SK-N-SH (cell line): ENCODE measurements around the gene ELK1. TPM values are rescaled to one million over a fixed set of nuclear protein-coding genes. Genes with fewer than 3 reads are reported as not detected.
"Not testable (repeated sequence)": the region's sequence is repeated elsewhere in the genome, so short reads cannot be mapped to it uniquely, and the experiment has no call there.

Experiments
- CTCF ChIA-PET: fragments of 300-600, 350-600 bp; formaldehyde crosslinking; extraction: SDS; loops from one replicate; lab custom pipeline; 2021; lab: Yijun Ruan, JAX
- POLR2A ChIA-PET: fragments of 350-600 bp; sonication (Branson Sonifier 250); formaldehyde crosslinking; extraction: SDS; loops from one replicate; lab custom pipeline; 2020; ENCODE audit warnings: antibody characterized with exemption, inconsistent platforms; lab: Yijun Ruan, JAX
- DNase-seq: peaks from one replicate; pipeline ENCODE4 v3.0.0; 2012
- H2AFZ ChIP-seq: fragments of 200-600 bp; sonication (generic); 2 replicates; pipeline ENCODE4 v1.8.1; 2016; ENCODE audit warnings: antibody characterized with exemption, mild to moderate bottlenecking, low read depth
- H3F3A ChIP-seq: fragments of 200-600 bp; sonication (generic); replicated peaks from 2 replicates; pipeline ENCODE3; 2016; ENCODE audit warnings: antibody characterized with exemption, mild to moderate bottlenecking; ENCODE audit not compliant: insufficient read depth
- H3K27ac ChIP-seq, 2 experiments: fragments of 200-500 bp in 1 of 2; fragments of 200-600 bp in 1 of 2; sonication (Bioruptor generic) in 1 of 2; sonication (generic), shearing (Covaris generic) in 1 of 2; 2 replicates each; pipeline versions ENCODE4 v1.5.1 to v1.6.1; 2014 to 2016; ENCODE audit warnings: low read depth in 2 of 2, inconsistent platforms in 1 of 2, low read length in 1 of 2, mild to moderate bottlenecking in 1 of 2, mixed read lengths in 1 of 2
- H3K27me3 ChIP-seq: fragments of 200-600 bp; sonication (generic), shearing (Covaris generic); 2 replicates; pipeline ENCODE4 v1.6.1; 2016; ENCODE audit warnings: mixed run types; ENCODE audit not compliant: insufficient read depth
- H3K36me3 ChIP-seq, 2 experiments: fragments of 200-500 bp in 1 of 2; fragments of 200-600 bp in 1 of 2; sonication (Bioruptor generic) in 1 of 2; sonication (generic) in 1 of 2; replicated peaks in 1 of 2; 2 replicates each; pipeline versions ENCODE3 to v1.5.1; 2014 to 2016; ENCODE audit warnings: low read length in 1 of 2, mild to moderate bottlenecking in 1 of 2; ENCODE audit not compliant: insufficient read depth in 2 of 2, control insufficient read depth in 1 of 2
- H3K4me1 ChIP-seq, 2 experiments: fragments of 200-500 bp in 1 of 2; fragments of 200-600 bp in 1 of 2; sonication (Bioruptor generic) in 1 of 2; sonication (generic), shearing (Covaris generic) in 1 of 2; 2 replicates each; pipeline versions ENCODE4 v1.5.1 to v1.6.1; 2014 to 2016; ENCODE audit warnings: low read depth in 1 of 2, low read length in 1 of 2, mixed run types in 1 of 2; ENCODE audit not compliant: insufficient read depth in 2 of 2, control insufficient read depth in 1 of 2
- H3K4me2 ChIP-seq: fragments of 200-600 bp; sonication (generic), shearing (Covaris generic); 2 replicates; pipeline ENCODE4 v1.6.1; 2017; ENCODE audit warnings: mixed run types
- H3K4me3 ChIP-seq, 2 experiments: fragments of 200-500 bp in 1 of 2; fragments of 200-600 bp in 1 of 2; sonication (Bioruptor generic) in 1 of 2; sonication (generic), shearing (Covaris generic) in 1 of 2; 2 replicates each; pipeline versions ENCODE4 v1.5.1 to v1.8.1; 2014 to 2016; ENCODE audit warnings: low read depth in 2 of 2, inconsistent platforms in 1 of 2, low read length in 1 of 2, mild to moderate bottlenecking in 1 of 2, mixed read lengths in 1 of 2, moderate library complexity in 1 of 2
- H3K79me2 ChIP-seq: fragments of 200-600 bp; sonication (generic); 2 replicates; pipeline ENCODE4 v1.8.1; 2017; ENCODE audit warnings: mild to moderate bottlenecking; ENCODE audit not compliant: insufficient read depth
- H3K9ac ChIP-seq: fragments of 200-600 bp; sonication (generic); 2 replicates; pipeline ENCODE4 v1.6.1; 2017; ENCODE audit warnings: mixed run types
- H3K9me2 ChIP-seq: fragments of 200-600 bp; sonication (generic); 2 replicates; pipeline ENCODE4 v1.6.1; 2017; ENCODE audit warnings: mixed run types
- H3K9me3 ChIP-seq: fragments of 200-600 bp; sonication (generic); 2 replicates; pipeline ENCODE4 v1.6.1; 2017; ENCODE audit warnings: mixed run types, mild to moderate bottlenecking, moderate library complexity
- H4K20me1 ChIP-seq: fragments of 200-600 bp; sonication (generic); 2 replicates; pipeline ENCODE4 v1.6.1; 2017; ENCODE audit warnings: mild to moderate bottlenecking, mixed run types; ENCODE audit not compliant: insufficient read depth
- CHD2 ChIP-seq: fragments of 150-350 bp; IDR thresholded peaks from 2 replicates; pipeline ENCODE4 v1.6.1; 2018; ENCODE audit warnings: low read length; ENCODE audit not compliant: partially characterized antibody
- EP300 ChIP-seq, 2 experiments: IDR thresholded peaks; 2 replicates each; pipeline versions ENCODE4 v1.4.0 to v1.6.1; 2012; ENCODE audit warnings: borderline replicate concordance in 1 of 2, low read depth in 1 of 2, low read length in 1 of 2
- FOSL2 ChIP-seq: IDR thresholded peaks from 2 replicates; pipeline ENCODE4 v1.4.0; 2012; ENCODE audit warnings: low read depth, mild to moderate bottlenecking, moderate library complexity, borderline replicate concordance
- GATA2 ChIP-seq: sonication (generic); formaldehyde crosslinking; IDR thresholded peaks from 2 replicates; pipeline ENCODE4 v1.5.0; 2020; ENCODE audit warnings: mild to moderate bottlenecking, missing genetic modification reagents
- MXI1 ChIP-seq: IDR thresholded peaks from 2 replicates; pipeline ENCODE4 v1.6.1; 2012; ENCODE audit warnings: mild to moderate bottlenecking, low read depth, low read length, improper control_type of control experiment
- POLR2AphosphoS5 ChIP-seq: IDR thresholded peaks from 2 replicates; pipeline ENCODE4 v1.6.1; 2012; ENCODE audit warnings: low read depth, low read length
- RAD21 ChIP-seq: IDR thresholded peaks from 2 replicates; pipeline ENCODE4 v1.6.1; 2012; ENCODE audit warnings: mild to moderate bottlenecking, low read length
- RCOR1 ChIP-seq: fragments of 150-350 bp; IDR thresholded peaks from 2 replicates; pipeline ENCODE4 v1.6.1; 2017; ENCODE audit warnings: antibody characterized with exemption, low read length
- SMC3 ChIP-seq: IDR thresholded peaks from 2 replicates; pipeline ENCODE4 v1.6.1; 2012; ENCODE audit warnings: low read depth, low read length, improper control_type of control experiment
- TAF1 ChIP-seq: IDR thresholded peaks from 2 replicates; pipeline ENCODE4 v1.6.1; 2012; ENCODE audit warnings: low read depth, mild to moderate bottlenecking, low read length, moderate library complexity, borderline replicate concordance
- TCF12 ChIP-seq: IDR thresholded peaks from 2 replicates; pipeline ENCODE4 v1.4.0; 2012
- WGBS: methylation state at CpG from one replicate; pipeline ENCODE4 v1.1.6; 2017; ENCODE audit warnings: low lambda C conversion rate; 5-methylcytosine and 5-hydroxymethylcytosine counted together
- polyA plus RNA-seq, 3 experiments: library from polyadenylated mRNA; depleted of rRNA; stranded (reverse); fragments of >200 nt; gene quantifications; 2 replicates each; pipeline ENCODE4 v1.2.3, GENCODE V29; 2012
- TF ChIP-seq, protein P1 (sequence below): IDR thresholded peaks from 2 replicates; pipeline ENCODE4 v1.4.0; 2012; ENCODE audit warnings: low read depth, borderline replicate concordance
- TF ChIP-seq, protein P2 (sequence below): IDR thresholded peaks from 2 replicates; pipeline ENCODE4 v1.4.0; 2012; ENCODE audit warnings: low read depth, borderline replicate concordance
- TF ChIP-seq, protein P3 (sequence below): fragments of 150-350 bp; IDR thresholded peaks from 2 replicates; pipeline ENCODE4 v1.6.1; 2016; ENCODE audit warnings: mild to moderate bottlenecking, low read depth, low read length

The ELK1 gene
- polyA plus RNA-seq, 1 of the 3 experiments (the other 2 are of a cell fraction): 14.6 TPM

DNA sequence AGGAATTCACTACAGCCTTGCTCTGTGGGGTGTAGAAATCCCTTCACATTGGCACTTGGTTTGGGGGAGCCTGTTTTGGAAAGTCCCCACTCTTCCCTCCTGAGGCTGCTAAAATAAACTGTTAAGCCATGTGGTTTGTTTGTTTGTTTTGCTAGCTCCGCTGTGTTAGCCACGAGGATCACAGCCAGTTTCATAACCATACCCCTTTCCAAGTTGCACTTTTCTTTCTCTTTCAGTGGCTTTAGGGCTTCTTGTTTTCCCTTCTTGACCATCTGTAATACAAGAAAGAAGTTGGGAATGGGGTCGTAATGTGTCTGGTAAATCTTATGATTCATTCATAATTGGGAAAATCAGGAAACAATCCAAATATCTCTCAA is 33.5 kb upstream of the ELK1 start:
- H4K20me1 ChIP-seq: no peaks in the 10 kb centered on the region
- H3K4me1 ChIP-seq: no peaks in the 10 kb centered on the region
- no peaks in the 10 kb centered on the region for H3F3A ChIP-seq
- no peaks in the 10 kb centered on the region for H3K79me2 ChIP-seq
- no peak overlapping the region for H3K4me2 ChIP-seq
- no peaks in the 10 kb centered on the region for H3K36me3 ChIP-seq
- no peaks in the 10 kb centered on the region; the same call in 1 of the 2 replicates for H3K27me3 ChIP-seq
- H3K9ac ChIP-seq: no peak overlapping the region
- H3K4me3 ChIP-seq: no peak overlapping the region
- no peak for DNase-seq
- CTCF ChIA-PET: no interaction called here
- 27% methylated on average over 3 of the region's 3 CpGs for WGBS
- no peak overlapping the region for H3K27ac ChIP-seq
- POLR2A ChIA-PET: no interaction called here
- no peaks in the 10 kb centered on the region for H3K9me3 ChIP-seq
- no peak overlapping the region for H2AFZ ChIP-seq
- no peaks in the 10 kb centered on the region for H3K9me2 ChIP-seq
- TF ChIP-seq TCF12 (no peak), RAD21 (no peak), SMC3 (no peak), GATA2 (CRISPR knock-in tag) (no peak), EP300 (IDR thresholded peaks at IDR 0.05; ENCODE audit: borderline replicate concordance in 1 of 2, low read depth in 1 of 2, low read length in 1 of 2) (no peak), MXI1 (no peak), CHD2 (no peak), TAF1 (no peak), FOSL2 (no peak)
- TF ChIP-seq, protein P1, sequence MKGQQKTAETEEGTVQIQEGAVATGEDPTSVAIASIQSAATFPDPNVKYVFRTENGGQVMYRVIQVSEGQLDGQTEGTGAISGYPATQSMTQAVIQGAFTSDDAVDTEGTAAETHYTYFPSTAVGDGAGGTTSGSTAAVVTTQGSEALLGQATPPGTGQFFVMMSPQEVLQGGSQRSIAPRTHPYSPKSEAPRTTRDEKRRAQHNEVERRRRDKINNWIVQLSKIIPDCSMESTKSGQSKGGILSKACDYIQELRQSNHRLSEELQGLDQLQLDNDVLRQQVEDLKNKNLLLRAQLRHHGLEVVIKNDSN: no peak
- TF ChIP-seq, all 33 proteins: peak for 0

DNA sequence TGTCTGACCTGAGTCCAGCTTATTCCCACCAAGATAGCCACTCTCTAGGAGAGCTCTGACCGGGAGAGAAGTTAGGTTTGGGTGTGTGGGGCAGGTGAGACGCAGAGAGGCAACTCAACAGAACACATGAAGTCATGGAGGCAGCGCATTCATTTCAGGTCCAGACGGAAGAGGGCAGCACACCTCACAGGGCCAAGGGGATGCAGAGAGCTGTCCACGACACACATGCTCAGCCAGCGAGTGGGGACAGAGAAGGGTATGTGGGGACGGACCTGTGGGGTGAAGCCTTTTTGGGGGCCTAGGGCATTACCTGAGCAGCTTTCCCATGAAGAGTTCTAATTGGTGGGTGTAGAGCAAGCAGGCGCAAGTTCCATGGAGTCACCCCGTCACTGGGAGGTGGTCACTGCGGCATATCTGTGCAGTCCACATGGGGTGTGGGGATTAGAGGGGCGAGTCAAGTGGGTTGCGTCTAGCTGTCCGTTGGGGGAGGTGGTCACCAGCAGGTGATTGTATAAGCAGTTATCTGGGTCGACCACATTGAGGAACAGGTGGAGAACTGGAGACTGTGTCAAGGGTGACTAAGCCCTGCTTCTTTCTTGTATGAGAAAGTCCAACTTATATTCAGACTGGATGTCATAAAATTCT is 32.9 kb upstream of the ELK1 start:
- Histone ChIP-seq H3K27me3 (peaks cover 4% of the 10 kb centered on the region; the same call in 1 of the 2 replicates), H3K4me2 (no peak overlapping the region), H3K9me3 (no peaks in the 10 kb centered on the region), H3K4me1 (no peaks in the 10 kb centered on the region), H4K20me1 (no peaks in the 10 kb centered on the region), H3K9ac (no peak overlapping the region), H3K27ac (no peak overlapping the region), H3K79me2 (no peaks in the 10 kb centered on the region), H3F3A (no peaks in the 10 kb centered on the region), H3K4me3 (no peak overlapping the region), H2AFZ (no peak overlapping the region), H3K36me3 (no peaks in the 10 kb centered on the region), H3K9me2 (no peaks in the 10 kb centered on the region)
- TF ChIP-seq, protein P2, sequence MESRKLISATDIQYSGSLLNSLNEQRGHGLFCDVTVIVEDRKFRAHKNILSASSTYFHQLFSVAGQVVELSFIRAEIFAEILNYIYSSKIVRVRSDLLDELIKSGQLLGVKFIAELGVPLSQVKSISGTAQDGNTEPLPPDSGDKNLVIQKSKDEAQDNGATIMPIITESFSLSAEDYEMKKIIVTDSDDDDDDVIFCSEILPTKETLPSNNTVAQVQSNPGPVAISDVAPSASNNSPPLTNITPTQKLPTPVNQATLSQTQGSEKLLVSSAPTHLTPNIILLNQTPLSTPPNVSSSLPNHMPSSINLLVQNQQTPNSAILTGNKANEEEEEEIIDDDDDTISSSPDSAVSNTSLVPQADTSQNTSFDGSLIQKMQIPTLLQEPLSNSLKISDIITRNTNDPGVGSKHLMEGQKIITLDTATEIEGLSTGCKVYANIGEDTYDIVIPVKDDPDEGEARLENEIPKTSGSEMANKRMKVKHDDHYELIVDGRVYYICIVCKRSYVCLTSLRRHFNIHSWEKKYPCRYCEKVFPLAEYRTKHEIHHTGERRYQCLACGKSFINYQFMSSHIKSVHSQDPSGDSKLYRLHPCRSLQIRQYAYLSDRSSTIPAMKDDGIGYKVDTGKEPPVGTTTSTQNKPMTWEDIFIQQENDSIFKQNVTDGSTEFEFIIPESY: no peak
- no peak for TF ChIP-seq POLR2AphosphoS5
- TF ChIP-seq, protein P3, sequence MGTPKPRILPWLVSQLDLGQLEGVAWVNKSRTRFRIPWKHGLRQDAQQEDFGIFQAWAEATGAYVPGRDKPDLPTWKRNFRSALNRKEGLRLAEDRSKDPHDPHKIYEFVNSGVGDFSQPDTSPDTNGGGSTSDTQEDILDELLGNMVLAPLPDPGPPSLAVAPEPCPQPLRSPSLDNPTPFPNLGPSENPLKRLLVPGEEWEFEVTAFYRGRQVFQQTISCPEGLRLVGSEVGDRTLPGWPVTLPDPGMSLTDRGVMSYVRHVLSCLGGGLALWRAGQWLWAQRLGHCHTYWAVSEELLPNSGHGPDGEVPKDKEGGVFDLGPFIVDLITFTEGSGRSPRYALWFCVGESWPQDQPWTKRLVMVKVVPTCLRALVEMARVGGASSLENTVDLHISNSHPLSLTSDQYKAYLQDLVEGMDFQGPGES: no peak
- no peak for TF ChIP-seq RCOR1
- no peak for TF ChIP-seq SMC3
- TF ChIP-seq GATA2 (CRISPR knock-in tag): no peak
- 22% methylated on average over 13 of the region's 14 CpGs for WGBS
- DNase-seq: no peak
- POLR2A ChIA-PET: no interaction called here
- CTCF ChIA-PET: no interaction called here

DNA sequence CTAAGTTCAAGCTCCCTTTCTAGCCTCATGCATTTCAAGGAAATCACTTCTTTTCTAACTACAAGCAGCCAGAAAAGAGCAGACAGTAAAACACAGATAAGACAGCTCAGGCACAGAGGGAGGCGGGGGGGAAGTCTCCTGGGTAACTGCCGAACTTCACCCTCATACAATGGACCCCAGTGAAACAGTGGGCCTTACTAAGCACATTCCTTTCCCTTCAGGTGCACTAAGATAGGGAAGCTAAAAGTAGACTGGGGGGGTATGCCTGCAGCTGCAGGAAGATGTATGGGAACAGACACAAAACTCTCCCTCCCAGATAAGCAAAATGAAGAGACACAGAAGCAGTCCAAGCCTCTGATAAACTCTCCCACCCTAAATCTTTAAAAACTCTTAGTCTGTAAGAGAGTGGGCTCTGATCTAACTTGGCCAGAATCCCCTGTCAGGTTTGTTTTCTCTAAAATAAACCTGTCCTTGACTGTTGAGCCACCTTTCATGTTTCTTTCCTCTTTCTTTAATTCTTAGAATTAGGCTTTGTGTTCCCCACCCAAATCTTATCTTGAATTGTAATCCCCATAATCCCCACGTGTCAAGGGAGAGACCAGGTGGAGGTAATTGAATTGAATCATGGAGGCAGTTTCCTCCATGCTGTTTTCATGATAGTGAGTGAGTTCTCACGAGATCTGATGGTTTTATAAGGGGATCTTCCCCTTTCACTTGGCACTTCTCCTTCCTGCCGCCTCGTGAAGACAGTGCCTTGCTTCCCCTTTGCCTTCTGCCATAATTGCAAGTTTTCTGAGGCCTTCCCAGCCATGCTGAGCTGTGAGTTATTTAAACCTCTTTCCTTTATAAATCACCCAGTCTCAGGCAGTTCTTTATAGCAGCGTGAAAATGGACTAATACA is 25.8 kb upstream of the ELK1 start:
- H3K27me3 ChIP-seq, H3K9ac ChIP-seq, H3K4me1 ChIP-seq, H3K36me3 ChIP-seq, H2AFZ ChIP-seq, H3K9me2 ChIP-seq, DNase-seq, H4K20me1 ChIP-seq, H3K4me2 ChIP-seq, H3F3A ChIP-seq, POLR2A ChIA-PET, H3K79me2 ChIP-seq, H3K9me3 ChIP-seq, H3K27ac ChIP-seq, H3K4me3 ChIP-seq: not testable (repeated sequence)
- 10% methylated on average over 7 of the region's 7 CpGs for WGBS
- CTCF ChIA-PET: interaction anchor here (0.6 kb wide), 1 partner anchor 111 kb away, joined by 3 read pairs; no protein-coding TSS in a partner anchor
